ENCODE measurements around the gene TMEM63B. TPM values are rescaled to one million over a fixed set of nuclear protein-coding genes. Genes with fewer than 3 reads are reported as not detected.
"Not testable (repeated sequence)": the region's sequence is repeated elsewhere in the genome, so short reads cannot be mapped to it uniquely, and the experiment has no call there.

The TMEM63B gene
- total RNA-seq, 2 experiments from 2014 or later, result 14.5 to 15.3 TPM

- no peaks in the 10 kb centered on the region for H3K9me3 Mint-ChIP-seq
- DNase-seq, result no peak
- H3K27ac Mint-ChIP-seq, result no peak overlapping the region
- POLR2A ChIA-PET, result no interaction called here
- no peak overlapping the region for H3K4me3 Mint-ChIP-seq
- peaks cover 4% of the 10 kb centered on the region for H3K36me3 Mint-ChIP-seq (ENCODE audit: low read depth)
- no peaks in the 10 kb centered on the region for H3K27me3 Mint-ChIP-seq
- CTCF ChIA-PET, result interaction anchor here (1.0 to 1.1 kb wide), 2 partner anchors 47 to 374 kb away, joined by 3 read pairs; no protein-coding TSS in a partner anchor
- peaks cover 1% of the 10 kb centered on the region for H3K4me1 Mint-ChIP-seq
Observed at GRCh38 chr6:44143731-44144130, 16.4 kb downstream of the TMEM63B start.

DNA sequence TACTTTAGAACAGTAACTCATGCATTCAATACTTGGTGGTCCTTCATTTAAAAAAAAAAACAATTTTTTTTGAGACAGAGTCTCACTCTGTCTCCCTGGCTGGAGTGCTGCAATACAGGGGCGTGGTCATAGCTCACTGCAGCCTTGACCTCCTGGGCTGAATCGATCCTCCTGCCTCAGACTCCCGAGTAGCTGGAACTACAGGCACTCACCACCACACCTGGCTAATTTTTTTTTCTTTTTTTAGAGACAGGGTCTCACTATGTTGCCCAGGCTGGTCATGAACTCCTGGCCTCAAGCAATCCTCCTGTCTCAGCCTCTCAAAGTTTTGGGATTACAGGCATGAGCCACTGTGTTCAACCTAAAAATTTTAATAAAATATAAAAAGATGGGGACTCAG is 17.2 kb downstream of the TMEM63B start:
- H3K27ac Mint-ChIP-seq; H3K4me3 Mint-ChIP-seq; H3K4me1 Mint-ChIP-seq; H3K9me3 Mint-ChIP-seq; H3K27me3 Mint-ChIP-seq; H3K36me3 Mint-ChIP-seq (ENCODE audit: low read depth); DNase-seq: not testable (repeated sequence)
- ChIA-PET POLR2A (interaction anchor here (0.6 kb wide), 1 partner anchor 28 kb away, joined by 3 read pairs; no protein-coding TSS in a partner anchor), CTCF (interaction anchor here (0.6 to 1.0 kb wide), 3 partner anchors 42 to 680 kb away, joined by 3 read pairs; no protein-coding TSS in a partner anchor)

GRCh38 chr6:44145839-44146238 is 18.5 kb downstream of the TMEM63B start:
- CTCF ChIA-PET, result interaction anchor here (1.5 kb wide), 1 partner anchor 13 kb away, joined by 4 read pairs; no protein-coding TSS in a partner anchor
- Mint-ChIP-seq H3K27me3 (no peaks in the 10 kb centered on the region), H3K9me3 (no peaks in the 10 kb centered on the region), H3K4me1 (peaks cover 1% of the 10 kb centered on the region), H3K36me3 (ENCODE audit: low read depth) (peaks cover 6% of the 10 kb centered on the region), H3K4me3 (no peak overlapping the region), H3K27ac (no peak overlapping the region)
- DNase-seq, result no peak
- POLR2A ChIA-PET, result no interaction called here

- H3K4me3 Mint-ChIP-seq, result no peak overlapping the region
- ChIA-PET CTCF (no interaction called here), POLR2A (no interaction called here)
- H3K4me1 Mint-ChIP-seq, result peaks cover 1% of the 10 kb centered on the region
- H3K36me3 Mint-ChIP-seq (ENCODE audit: low read depth), result peaks cover 6% of the 10 kb centered on the region
- no peaks in the 10 kb centered on the region for H3K9me3 Mint-ChIP-seq
- H3K27ac Mint-ChIP-seq, result no peak overlapping the region
- H3K27me3 Mint-ChIP-seq, result no peaks in the 10 kb centered on the region
- DNase-seq, result no peak
Observed at GRCh38 chr6:44146685-44147084, 19.3 kb downstream of the TMEM63B start.

DNA sequence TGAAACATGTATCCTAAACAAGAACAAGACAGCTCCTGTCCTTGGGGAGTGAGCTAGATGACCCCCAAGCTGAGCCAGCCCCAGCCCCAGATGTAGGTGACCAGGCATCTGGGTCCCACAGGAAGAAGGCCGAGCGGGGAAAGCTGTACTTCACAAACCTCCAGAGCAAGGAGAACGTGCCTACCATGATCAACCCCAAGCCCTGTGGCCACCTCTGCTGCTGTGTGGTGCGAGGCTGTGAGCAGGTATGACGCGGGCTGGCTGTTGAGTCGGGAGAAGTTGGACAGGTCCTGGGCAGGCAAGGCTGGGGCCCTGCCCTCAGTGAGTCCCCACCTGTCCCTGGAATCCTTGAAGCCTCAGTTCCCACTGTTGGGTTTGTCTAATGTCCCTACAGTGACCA is 19.9 kb downstream of the TMEM63B start:
- Mint-ChIP-seq H3K36me3 (ENCODE audit: low read depth) (peaks cover 6% of the 10 kb centered on the region), H3K4me3 (no peak overlapping the region), H3K4me1 (peaks cover 1% of the 10 kb centered on the region), H3K27ac (no peak overlapping the region), H3K9me3 (no peaks in the 10 kb centered on the region), H3K27me3 (no peaks in the 10 kb centered on the region)
- POLR2A ChIA-PET, result no interaction called here
- CTCF ChIA-PET, result interaction anchor here (1.0 kb wide), 1 partner anchor 17 kb away, joined by 4 read pairs; no protein-coding TSS in a partner anchor
- DNase-seq, result no peak

DNA sequence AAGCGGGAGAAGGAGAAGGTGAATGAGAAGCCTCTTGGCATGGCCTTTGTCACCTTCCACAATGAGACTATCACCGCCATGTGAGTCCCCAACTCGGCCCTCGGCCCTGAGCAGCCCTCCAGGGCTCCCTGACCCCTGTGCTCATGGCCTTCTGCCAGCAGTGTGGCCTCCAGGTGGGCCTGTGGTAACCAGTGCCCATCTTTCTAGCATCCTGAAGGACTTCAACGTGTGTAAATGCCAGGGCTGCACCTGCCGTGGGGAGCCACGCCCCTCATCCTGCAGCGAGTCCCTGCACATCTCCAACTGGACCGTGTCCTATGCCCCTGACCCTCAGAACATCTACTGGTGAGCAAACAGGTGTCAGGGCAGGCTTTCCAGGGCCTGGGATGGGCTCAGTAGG is 21.0 kb downstream of the TMEM63B start:
- ChIA-PET POLR2A (no interaction called here), CTCF (interaction anchor here (1.0 kb wide), 1 partner anchor 18 kb away, joined by 4 read pairs; no protein-coding TSS in a partner anchor)

DNA sequence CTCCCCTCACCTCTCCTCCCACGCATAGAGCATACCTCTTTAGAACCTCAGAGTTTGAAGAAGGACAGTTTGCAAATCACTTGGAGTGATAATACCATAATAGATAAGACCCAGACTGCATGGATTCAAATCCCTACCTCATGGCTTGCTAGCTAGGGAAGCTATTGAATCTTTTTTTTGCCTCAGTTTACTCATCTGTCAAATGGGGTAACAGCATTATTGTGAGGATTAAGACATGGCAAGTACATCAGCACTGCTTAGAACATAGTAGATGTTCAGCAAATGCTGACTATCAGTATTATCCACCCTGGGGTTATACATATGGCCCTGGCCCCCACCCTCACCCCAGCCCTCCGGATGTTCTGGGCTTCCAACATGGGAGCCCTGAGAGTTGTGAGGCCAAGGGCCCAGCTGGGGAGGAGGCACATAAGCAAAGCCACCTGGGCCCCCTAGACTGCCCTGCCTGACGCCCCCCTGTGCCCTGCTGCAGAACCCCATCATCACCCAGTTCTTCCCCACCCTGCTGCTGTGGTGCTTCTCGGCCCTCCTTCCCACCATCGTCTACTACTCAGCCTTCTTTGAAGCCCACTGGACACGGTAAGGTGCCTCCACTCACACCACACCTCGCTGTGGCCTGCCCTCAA is 22.1 kb downstream of the TMEM63B start:
- Mint-ChIP-seq H3K9me3 (no peaks in the 10 kb centered on the region), H3K4me1 (peaks cover 2% of the 10 kb centered on the region), H3K4me3 (no peak overlapping the region), H3K27me3 (no peaks in the 10 kb centered on the region), H3K27ac (peak overlapping the region; percentile 28), H3K36me3 (ENCODE audit: low read depth) (peaks cover 6% of the 10 kb centered on the region)
- ChIA-PET POLR2A (no interaction called here), CTCF (interaction anchor here (0.9 to 1.4 kb wide), 2 partner anchors 9 to 31 kb away, joined by 3 read pairs; no protein-coding TSS in a partner anchor)
- no peak for DNase-seq

More for the DNA sequence above, 21.0 kb downstream of the TMEM63B start:
- no peaks in the 10 kb centered on the region for H3K27me3 Mint-ChIP-seq
- no peaks in the 10 kb centered on the region for H3K9me3 Mint-ChIP-seq
- no peak overlapping the region for H3K4me3 Mint-ChIP-seq
- peaks cover 1% of the 10 kb centered on the region for H3K4me1 Mint-ChIP-seq
- peaks cover 6% of the 10 kb centered on the region for H3K36me3 Mint-ChIP-seq (ENCODE audit: low read depth)
- DNase-seq, result no peak
- no peak overlapping the region for H3K27ac Mint-ChIP-seq

DNA sequence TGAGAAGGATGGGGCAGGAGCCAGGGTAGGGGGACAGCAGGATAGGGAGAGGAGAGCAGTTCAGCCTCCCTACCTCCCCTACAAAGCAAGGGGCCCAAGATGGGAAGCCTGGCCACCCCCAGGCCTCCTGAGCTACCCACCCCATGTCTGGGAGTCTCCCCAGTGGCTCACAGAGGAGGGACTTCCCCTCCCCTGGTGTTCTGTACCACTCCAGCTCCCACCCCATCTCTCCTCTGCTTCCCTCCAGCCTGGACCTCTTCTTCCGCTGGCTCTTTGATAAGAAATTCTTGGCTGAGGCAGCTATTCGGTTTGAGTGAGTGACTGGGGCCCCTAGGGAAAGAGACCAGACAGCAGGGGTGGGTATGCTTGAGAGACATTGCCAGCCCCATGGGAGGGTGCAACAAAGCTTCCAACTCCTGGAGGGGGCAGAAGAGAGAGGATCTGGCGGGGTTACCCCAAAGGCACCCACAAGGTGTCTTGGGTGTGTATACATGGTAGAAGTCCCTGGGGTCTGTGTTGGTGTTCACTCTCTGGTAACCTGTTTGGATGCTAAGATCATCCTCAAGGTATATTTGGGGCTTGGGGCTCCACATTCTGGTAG is 23.1 kb downstream of the TMEM63B start:
- CTCF ChIA-PET, result interaction anchor here (0.9 to 1.9 kb wide), 4 partner anchors 10 to 71 kb away, joined by 3 to 5 read pairs (median 3); no protein-coding TSS in a partner anchor

DNA sequence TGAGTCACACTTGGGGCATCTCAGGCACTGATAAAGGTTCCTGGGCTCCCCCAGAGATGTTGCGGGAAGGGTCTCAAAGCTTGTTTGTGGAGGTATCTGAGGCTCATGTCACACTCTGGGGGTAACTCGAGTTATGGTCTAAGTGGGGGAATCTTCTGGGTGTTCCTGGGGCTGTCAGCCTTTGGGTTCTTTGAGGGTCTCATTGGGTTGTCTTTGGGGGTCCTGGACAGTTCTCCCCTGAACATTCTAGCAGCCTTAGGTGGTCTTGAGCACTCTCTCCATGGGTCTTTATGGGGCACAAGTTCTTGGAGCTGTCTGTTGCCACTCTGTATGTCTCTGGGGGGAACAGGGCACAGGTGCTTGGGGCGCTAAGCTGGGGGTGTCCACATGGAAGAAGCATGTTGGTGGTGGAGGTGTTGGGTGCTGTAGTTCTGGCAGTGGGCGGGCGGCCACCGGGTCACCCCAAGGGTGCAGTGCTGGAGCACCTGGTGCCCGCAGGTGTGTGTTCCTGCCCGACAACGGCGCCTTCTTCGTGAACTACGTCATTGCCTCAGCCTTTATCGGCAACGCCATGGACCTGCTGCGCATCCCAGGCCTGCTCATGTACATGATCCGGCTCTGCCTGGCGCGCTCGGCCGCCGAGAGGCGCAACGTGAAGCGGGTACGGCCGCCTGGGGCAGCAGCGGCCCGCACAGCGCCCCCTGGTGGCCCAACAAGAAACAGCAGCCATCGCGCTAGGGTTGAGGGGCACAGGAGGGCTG is 24.2 kb downstream of the TMEM63B start:
- Mint-ChIP-seq H3K36me3 (ENCODE audit: low read depth) (peaks cover 6% of the 10 kb centered on the region), H3K27me3 (no peaks in the 10 kb centered on the region), H3K4me1 (peaks cover 2% of the 10 kb centered on the region), H3K27ac (no peak overlapping the region), H3K4me3 (no peak overlapping the region), H3K9me3 (no peaks in the 10 kb centered on the region)
- CTCF ChIA-PET, result interaction anchor here (0.7 to 1.9 kb wide), 6 partner anchors 14 to 70 kb away, joined by 3 to 5 read pairs (median 3); no protein-coding TSS in a partner anchor
- DNase-seq, result peak; percentile 78
- POLR2A ChIA-PET, result no interaction called here

More for the DNA sequence above, 23.1 kb downstream of the TMEM63B start:
- no peak for DNase-seq
- Mint-ChIP-seq H3K27me3 (no peaks in the 10 kb centered on the region), H3K4me1 (peaks cover 4% of the 10 kb centered on the region), H3K4me3 (no peak overlapping the region), H3K27ac (no peak overlapping the region), H3K9me3 (no peaks in the 10 kb centered on the region), H3K36me3 (ENCODE audit: low read depth) (peaks cover 6% of the 10 kb centered on the region)
- POLR2A ChIA-PET, result no interaction called here

DNA sequence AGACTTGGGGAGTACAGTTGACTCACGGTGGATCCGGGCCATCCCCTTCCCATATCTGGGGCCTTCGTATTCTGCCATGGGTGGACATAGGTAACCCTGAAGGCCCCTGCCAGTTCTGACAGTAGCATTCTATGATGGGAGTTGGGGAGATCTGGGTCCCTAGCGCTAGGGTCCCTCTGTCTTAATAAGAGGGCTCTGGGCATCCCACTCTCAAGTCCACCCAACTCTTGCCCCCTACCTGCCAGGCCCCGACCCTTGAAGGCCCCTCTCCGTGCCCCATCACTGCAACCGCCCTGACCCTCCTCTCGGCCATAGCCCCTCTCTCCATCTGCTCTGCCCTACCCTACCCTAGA is 24.7 kb downstream of the TMEM63B start:
- CTCF ChIA-PET, result interaction anchor here (0.9 to 1.9 kb wide), 4 partner anchors 14 to 55 kb away, joined by 3 to 6 read pairs (median 4); no protein-coding TSS in a partner anchor
- Mint-ChIP-seq H3K4me1 (peaks cover 2% of the 10 kb centered on the region), H3K4me3 (no peak overlapping the region), H3K36me3 (ENCODE audit: low read depth) (peaks cover 6% of the 10 kb centered on the region), H3K9me3 (no peaks in the 10 kb centered on the region), H3K27ac (no peak overlapping the region), H3K27me3 (no peaks in the 10 kb centered on the region)
- POLR2A ChIA-PET, result no interaction called here
- DNase-seq, result no peak

- DNase-seq, result no peak
- peaks cover 6% of the 10 kb centered on the region for H3K36me3 Mint-ChIP-seq (ENCODE audit: low read depth)
- H3K27ac Mint-ChIP-seq, result peak overlapping the region; percentile 27
- no peak overlapping the region for H3K4me3 Mint-ChIP-seq
- ChIA-PET POLR2A (no interaction called here), CTCF (interaction anchor here (1.6 kb wide), 1 partner anchor 55 kb away, joined by 6 read pairs; no protein-coding TSS in a partner anchor)
- H3K27me3 Mint-ChIP-seq, result no peaks in the 10 kb centered on the region
- no peaks in the 10 kb centered on the region for H3K9me3 Mint-ChIP-seq
- peaks cover 2% of the 10 kb centered on the region for H3K4me1 Mint-ChIP-seq
Observed at GRCh38 chr6:44152533-44152932, 25.2 kb downstream of the TMEM63B start.

- Mint-ChIP-seq H3K4me3 (no peak overlapping the region), H3K4me1 (peaks cover 2% of the 10 kb centered on the region), H3K27me3 (no peaks in the 10 kb centered on the region), H3K9me3 (no peaks in the 10 kb centered on the region), H3K36me3 (ENCODE audit: low read depth) (peaks cover 2% of the 10 kb centered on the region), H3K27ac (no peak overlapping the region)
- ChIA-PET POLR2A (no interaction called here), CTCF (interaction anchor here (0.8 to 1.3 kb wide), 4 partner anchors 16 to 71 kb away, joined by 3 to 5 read pairs (median 3); no protein-coding TSS in a partner anchor)
- DNase-seq, result no peak
Observed at GRCh38 chr6:44154067-44154466, 26.7 kb downstream of the TMEM63B start.

All from activated CD4-positive, alpha-beta T cell treated with anti-CD3 and anti-CD28 coated beads, Interleukin-2, amount 10 ng/mL, durations not matched to agents 7 days and 5 days (primary cell).